KOPT-K1 (cell line): Measurements from ENCODE around the gene GABARAPL2.
"Not testable (repeated sequence)": the region's sequence is repeated elsewhere in the genome, so short reads cannot be mapped to it uniquely, and the experiment has no call there.

Experiments used
- H3K27ac ChIP-seq: fragments of 200-600 bp; sonication (generic); 2 replicates; pipeline ENCODE4 v1.5.1; 2016; ENCODE audit warnings: antibody characterized with exemption, mild to moderate bottlenecking, low read depth, low read length; ENCODE audit not compliant: poor library complexity, severe bottlenecking
- H3K36me3 ChIP-seq: fragments of 200-600 bp; sonication (generic); 2 replicates; pipeline ENCODE4 v1.5.1; 2017; ENCODE audit warnings: antibody characterized with exemption, mild to moderate bottlenecking, low read length, moderate library complexity; ENCODE audit not compliant: insufficient read depth
- H3K9me3 ChIP-seq: fragments of 200-600 bp; sonication (generic); 2 replicates; pipeline ENCODE4 v1.5.1; 2017; ENCODE audit warnings: antibody characterized with exemption, low read length, mild to moderate bottlenecking; ENCODE audit not compliant: insufficient read depth, poor library complexity, severe bottlenecking

GABARAPL2 gene

GRCh38 chr16:75541236-75541635 is 24.9 kb upstream of the GABARAPL2 start:
- Histone ChIP-seq H3K27ac (no peak overlapping the region), H3K9me3 (no peaks in the 10 kb centered on the region), H3K36me3 (no peaks in the 10 kb centered on the region)

- not testable (repeated sequence) for H3K9me3 ChIP-seq, H3K27ac ChIP-seq, H3K36me3 ChIP-seq
These were observed 23.7 kb upstream of the GABARAPL2 start for GRCh38 chr16:75542462-75542861.

- not testable (repeated sequence) for H3K36me3 ChIP-seq, H3K9me3 ChIP-seq, H3K27ac ChIP-seq
These were observed 20.3 kb upstream of the GABARAPL2 start for GRCh38 chr16:75545879-75546278.

- Histone ChIP-seq H3K9me3 (no peaks in the 10 kb centered on the region), H3K36me3 (no peaks in the 10 kb centered on the region), H3K27ac (no peak overlapping the region)
These were observed 19.9 kb upstream of the GABARAPL2 start for GRCh38 chr16:75546293-75546692.

- not testable (repeated sequence) for H3K27ac ChIP-seq, H3K9me3 ChIP-seq, H3K36me3 ChIP-seq
These were observed 17.7 kb upstream of the GABARAPL2 start for GRCh38 chr16:75548456-75548855.

GRCh38 chr16:75550211-75550662 is 15.9 kb upstream of the GABARAPL2 start:
- Histone ChIP-seq H3K27ac (no peak overlapping the region), H3K9me3 (no peaks in the 10 kb centered on the region), H3K36me3 (no peaks in the 10 kb centered on the region)

GRCh38 chr16:75552951-75553350 is 13.2 kb upstream of the GABARAPL2 start:
- no peak overlapping the region for H3K27ac ChIP-seq
- H3K36me3 ChIP-seq, result no peaks in the 10 kb centered on the region
- no peaks in the 10 kb centered on the region for H3K9me3 ChIP-seq

- no peaks in the 10 kb centered on the region for H3K36me3 ChIP-seq
- no peaks in the 10 kb centered on the region for H3K9me3 ChIP-seq
- H3K27ac ChIP-seq, result no peak overlapping the region
These were observed 10.9 kb upstream of the GABARAPL2 start for GRCh38 chr16:75555213-75555706.

- no peaks in the 10 kb centered on the region for H3K36me3 ChIP-seq
- no peaks in the 10 kb centered on the region for H3K9me3 ChIP-seq
- no peak within 1 kb of the TSS for H3K27ac ChIP-seq
These were observed 10.3 kb upstream of the GABARAPL2 start, which contains the start of gene TMEM231 for GRCh38 chr16:75555707-75556430. TMEM231 (minus strand) TSS chr16:75556252; CDS start chr16:75556209, 43 bp downstream.

GRCh38 chr16:75556431-75556950 is 9.7 kb upstream of the GABARAPL2 start:
- no peak overlapping the region for H3K27ac ChIP-seq
- H3K9me3 ChIP-seq, result no peaks in the 10 kb centered on the region
- no peaks in the 10 kb centered on the region for H3K36me3 ChIP-seq

GRCh38 chr16:75558846-75559401 is 7.3 kb upstream of the GABARAPL2 start:
- Histone ChIP-seq H3K27ac (no peak overlapping the region), H3K9me3 (no peaks in the 10 kb centered on the region), H3K36me3 (no peaks in the 10 kb centered on the region)

- Histone ChIP-seq H3K9me3 (no peaks in the 10 kb centered on the region), H3K27ac (no peak overlapping the region), H3K36me3 (no peaks in the 10 kb centered on the region)
These were observed 6.4 kb upstream of the GABARAPL2 start for GRCh38 chr16:75559564-75560372.

- peaks cover 31% of the 10 kb centered on the region for H3K36me3 ChIP-seq
- no peaks in the 10 kb centered on the region for H3K9me3 ChIP-seq
- H3K27ac ChIP-seq, result peak overlapping the region; percentile 65
These were observed 539 bp upstream of the GABARAPL2 start for GRCh38 chr16:75565640-75566039.

GRCh38 chr16:75566758-75567255 is 628 bp downstream of the GABARAPL2 start:
- Histone ChIP-seq H3K9me3 (no peaks in the 10 kb centered on the region), H3K27ac (peak overlapping the region; percentile 65), H3K36me3 (peaks cover 41% of the 10 kb centered on the region)

GRCh38 chr16:75567911-75568310 is 1.7 kb downstream of the GABARAPL2 start:
- Histone ChIP-seq H3K27ac (no peak overlapping the region), H3K36me3 (peaks cover 52% of the 10 kb centered on the region), H3K9me3 (no peaks in the 10 kb centered on the region)
